ENCODE data around the gene SLAIN1. TPM values are rescaled to one million over a fixed set of nuclear protein-coding genes. Genes with fewer than 3 reads are reported as not detected.

The SLAIN1 gene
- total RNA-seq, 1 experiment from 2014 or later, result not detected

- ChIA-PET CTCF (no interaction called here), POLR2A (no interaction called here)
- DNase-seq (ENCODE audit: unreplicated experiment), result no peak
- H3K27me3 Mint-ChIP-seq (ENCODE audit: insufficient read depth, unreplicated experiment), result peaks cover 57% of the 10 kb centered on the region
- no peaks in the 10 kb centered on the region for H3K9me3 Mint-ChIP-seq (ENCODE audit: unreplicated experiment)
- intact Hi-C loops (cut with micrococcal nuclease), result no loop called here
- H3K4me3 Mint-ChIP-seq (ENCODE audit: unreplicated experiment), result no peak overlapping the region
- no peaks in the 10 kb centered on the region for H3K4me1 Mint-ChIP-seq (ENCODE audit: insufficient read depth, unreplicated experiment)
- no TSS peak for BruUV-seq (replicated peaks)
- no peak for TF ChIP-seq CTCF (IDR thresholded peaks at IDR 0.05; ENCODE audit: unreplicated experiment)
- H3K27ac Mint-ChIP-seq (ENCODE audit: low read depth, unreplicated experiment), result no peak overlapping the region
- no peaks in the 10 kb centered on the region for H3K36me3 Mint-ChIP-seq (ENCODE audit: insufficient read depth, unreplicated experiment)
These were observed 9.7 kb upstream of the SLAIN1 start for GRCh38 chr13:77687799-77688198.

GRCh38 chr13:77691871-77692270 is 5.6 kb upstream of the SLAIN1 start:
- ChIA-PET POLR2A (no interaction called here), CTCF (no interaction called here)
- TF ChIP-seq CTCF (IDR thresholded peaks at IDR 0.05; ENCODE audit: unreplicated experiment), result no peak
- H3K9me3 Mint-ChIP-seq (ENCODE audit: unreplicated experiment), result no peaks in the 10 kb centered on the region
- no peak for DNase-seq (ENCODE audit: unreplicated experiment)
- no TSS peak for BruUV-seq (replicated peaks)
- peaks cover 93% of the 10 kb centered on the region for H3K27me3 Mint-ChIP-seq (ENCODE audit: insufficient read depth, unreplicated experiment)
- no peaks in the 10 kb centered on the region for H3K36me3 Mint-ChIP-seq (ENCODE audit: insufficient read depth, unreplicated experiment)
- intact Hi-C loops (cut with micrococcal nuclease), result no loop called here
- no peak overlapping the region for H3K4me3 Mint-ChIP-seq (ENCODE audit: unreplicated experiment)
- no peak overlapping the region for H3K27ac Mint-ChIP-seq (ENCODE audit: low read depth, unreplicated experiment)
- H3K4me1 Mint-ChIP-seq (ENCODE audit: insufficient read depth, unreplicated experiment), result no peaks in the 10 kb centered on the region

- TF ChIP-seq CTCF (IDR thresholded peaks at IDR 0.05; ENCODE audit: unreplicated experiment), result no peak
- Mint-ChIP-seq H3K36me3 (ENCODE audit: insufficient read depth, unreplicated experiment) (no peaks in the 10 kb centered on the region), H3K27me3 (ENCODE audit: insufficient read depth, unreplicated experiment) (peaks cover 92% of the 10 kb centered on the region), H3K9me3 (ENCODE audit: unreplicated experiment) (no peaks in the 10 kb centered on the region), H3K27ac (ENCODE audit: low read depth, unreplicated experiment) (no peak overlapping the region), H3K4me3 (ENCODE audit: unreplicated experiment) (no peak overlapping the region), H3K4me1 (ENCODE audit: insufficient read depth, unreplicated experiment) (no peaks in the 10 kb centered on the region)
- DNase-seq (ENCODE audit: unreplicated experiment), result no peak
- CTCF ChIA-PET, result interaction anchor here (1.0 kb wide), 1 partner anchor 65 kb away, joined by 3 read pairs; no protein-coding TSS in a partner anchor
- BruUV-seq (replicated peaks), result no TSS peak
- intact Hi-C loops (cut with micrococcal nuclease), result no loop called here
- POLR2A ChIA-PET, result no interaction called here
These were observed 4.6 kb upstream of the SLAIN1 start for GRCh38 chr13:77692746-77693448.

- TF ChIP-seq CTCF (IDR thresholded peaks at IDR 0.05; ENCODE audit: unreplicated experiment), result no peak
- Mint-ChIP-seq H3K27me3 (ENCODE audit: insufficient read depth, unreplicated experiment) (peaks cover 90% of the 10 kb centered on the region), H3K36me3 (ENCODE audit: insufficient read depth, unreplicated experiment) (no peaks in the 10 kb centered on the region), H3K4me1 (ENCODE audit: insufficient read depth, unreplicated experiment) (no peaks in the 10 kb centered on the region), H3K27ac (ENCODE audit: low read depth, unreplicated experiment) (no peak overlapping the region), H3K9me3 (ENCODE audit: unreplicated experiment) (no peaks in the 10 kb centered on the region), H3K4me3 (ENCODE audit: unreplicated experiment) (no peak overlapping the region)
- no peak for DNase-seq (ENCODE audit: unreplicated experiment)
- intact Hi-C loops (cut with micrococcal nuclease), result no loop called here
- BruUV-seq (replicated peaks), result no TSS peak
- ChIA-PET CTCF (interaction anchor here (1.0 kb wide), 1 partner anchor 66 kb away, joined by 3 read pairs; no protein-coding TSS in a partner anchor), POLR2A (no interaction called here)
These were observed 4.0 kb upstream of the SLAIN1 start for GRCh38 chr13:77693449-77693940.
